Ishikawa (cell line): ENCODE results near the gene CSNK1G3.

ENCODE experiments used
- CEBPB ChIP-seq: IDR thresholded peaks from 2 replicates; pipeline ENCODE4 v1.6.1; 2012
- CREB1 ChIP-seq: IDR thresholded peaks from 2 replicates; pipeline ENCODE4 v1.6.1; 2012; ENCODE audit warnings: low read depth
- EGR1 ChIP-seq: IDR thresholded peaks from 2 replicates; pipeline ENCODE4 v1.6.1; 2012
- EP300 ChIP-seq: IDR thresholded peaks from 2 replicates; pipeline ENCODE4 v1.6.1; 2012; ENCODE audit warnings: borderline replicate concordance
- FOXM1 ChIP-seq: IDR thresholded peaks from 2 replicates; pipeline ENCODE4 v1.6.1; 2012; ENCODE audit warnings: low read depth, borderline replicate concordance
- MAX ChIP-seq: IDR thresholded peaks from 2 replicates; pipeline ENCODE4 v1.6.1; 2012
- NFIC ChIP-seq: IDR thresholded peaks from 2 replicates; pipeline ENCODE4 v1.6.1; 2012
- RAD21 ChIP-seq: IDR thresholded peaks from 2 replicates; pipeline ENCODE4 v1.6.1; 2012; ENCODE audit warnings: low read depth
- REST ChIP-seq: IDR thresholded peaks from 2 replicates; pipeline ENCODE4 v1.6.1; 2012; ENCODE audit warnings: low read depth, mild to moderate bottlenecking
- TAF1 ChIP-seq: IDR thresholded peaks from 2 replicates; pipeline ENCODE4 v1.6.1; 2012; ENCODE audit warnings: low read depth, mild to moderate bottlenecking
- TCF12 ChIP-seq: IDR thresholded peaks from 2 replicates; pipeline ENCODE4 v1.6.1; 2012; ENCODE audit warnings: low read depth
- TEAD4 ChIP-seq: IDR thresholded peaks from 2 replicates; pipeline ENCODE4 v1.6.1; 2012
- USF1 ChIP-seq: IDR thresholded peaks from 2 replicates; pipeline ENCODE4 v1.6.1; 2012
- YY1 ChIP-seq: IDR thresholded peaks from 2 replicates; pipeline ENCODE4 v1.6.1; 2012; ENCODE audit warnings: low read depth
- ZBTB7A ChIP-seq: IDR thresholded peaks from 2 replicates; pipeline ENCODE4 v1.6.1; 2012; ENCODE audit warnings: low read depth

CSNK1G3 gene

GRCh38 chr5:123486951-123487655 lies 24.9 kb upstream of the CSNK1G3 start:
- TF ChIP-seq EGR1 (0 out of 2 replicates have a peak, but pooled peaks have one; percentile 50), RAD21 (no peak), TEAD4 (no peak)

GRCh38 chr5:123490974-123491373 lies 21.0 kb upstream of the CSNK1G3 start:
- TF ChIP-seq ZBTB7A = no peak
- no peak for TF ChIP-seq FOXM1
- no peak for TF ChIP-seq CREB1
- TF ChIP-seq TEAD4 = no peak
- TF ChIP-seq EGR1 = no peak
- TF ChIP-seq NFIC = no peak
- TF ChIP-seq REST = no peak
- no peak for TF ChIP-seq USF1
- no peak for TF ChIP-seq CEBPB

GRCh38 chr5:123495211-123495610 lies 16.8 kb upstream of the CSNK1G3 start:
- TF ChIP-seq CEBPB = 0 out of 2 replicates have a peak, but pooled peaks have one; percentile 23

GRCh38 chr5:123496892-123497291 lies 15.1 kb upstream of the CSNK1G3 start:
- TF ChIP-seq REST (no peak), TEAD4 (no peak), YY1 (no peak), USF1 (no peak), NFIC (no peak), EP300 (no peak), TCF12 (no peak), RAD21 (no peak), CEBPB (no peak), MAX (no peak), ZBTB7A (no peak), TAF1 (no peak), EGR1 (no peak), CREB1 (no peak), FOXM1 (no peak)

GRCh38 chr5:123500471-123500870 lies 11.5 kb upstream of the CSNK1G3 start:
- TF ChIP-seq TCF12 (no peak), MAX (no peak), FOXM1 (no peak), YY1 (no peak), EP300 (no peak), TEAD4 (no peak), CEBPB (no peak), NFIC (no peak), USF1 (no peak), CREB1 (no peak), EGR1 (no peak), TAF1 (no peak), RAD21 (no peak), REST (no peak), ZBTB7A (no peak)
